ENCODE results near the gene JADE2.
A peak's percentile ranks its signal among the peaks of the same experiment; 100 is the strongest.

Gene JADE2

GRCh38 chr5:134545070-134545868 lies 19.8 kb downstream of the JADE2 start:
- no peaks in the 10 kb centered on the region for H3K27me3 ChIP-seq
- TF ChIP-seq CTCF (IDR thresholded peaks at IDR 0.05): no peak
- H3K9me3 ChIP-seq: no peaks in the 10 kb centered on the region
- H3K4me1 ChIP-seq (ENCODE audit: control insufficient read depth in 1 of 2, insufficient read depth in 1 of 2, low read depth in 1 of 2, low read length in 1 of 2): peaks cover 13 to 30% of the 10 kb centered on the region in 2 experiments
- peak overlapping the region; percentile 47 for H3K27ac ChIP-seq
- H3K36me3 ChIP-seq: peaks cover 18% of the 10 kb centered on the region
- H3K4me3 ChIP-seq (ENCODE audit: low read depth in 1 of 2, low read length in 1 of 2): no peak overlapping the region

GRCh38 chr5:134547066-134547465 lies 21.6 kb downstream of the JADE2 start:
- Histone ChIP-seq H3K27me3 (no peaks in the 10 kb centered on the region), H3K9me3 (no peaks in the 10 kb centered on the region), H3K4me1 (ENCODE audit: control insufficient read depth in 1 of 2, insufficient read depth in 1 of 2, low read depth in 1 of 2, low read length in 1 of 2) (peaks cover 13 to 30% of the 10 kb centered on the region in 2 experiments), H3K36me3 (peaks cover 14% of the 10 kb centered on the region), H3K27ac (no peak overlapping the region), H3K4me3 (ENCODE audit: low read depth in 1 of 2, low read length in 1 of 2) (no peak overlapping the region)
- no peak for TF ChIP-seq CTCF (IDR thresholded peaks at IDR 0.05)

GRCh38 chr5:134547579-134547978 lies 22.1 kb downstream of the JADE2 start:
- Histone ChIP-seq H3K27ac (no peak overlapping the region), H3K27me3 (no peaks in the 10 kb centered on the region), H3K4me1 (ENCODE audit: control insufficient read depth in 1 of 2, insufficient read depth in 1 of 2, low read depth in 1 of 2, low read length in 1 of 2) (peaks cover 13 to 30% of the 10 kb centered on the region in 2 experiments), H3K4me3 (ENCODE audit: low read depth in 1 of 2, low read length in 1 of 2) (no peak overlapping the region), H3K9me3 (no peaks in the 10 kb centered on the region), H3K36me3 (peaks cover 16% of the 10 kb centered on the region)
- TF ChIP-seq CTCF (IDR thresholded peaks at IDR 0.05): no peak

- Histone ChIP-seq H3K4me1 (ENCODE audit: control insufficient read depth in 1 of 2, insufficient read depth in 1 of 2, low read depth in 1 of 2, low read length in 1 of 2) (peaks cover 13 to 30% of the 10 kb centered on the region in 2 experiments), H3K36me3 (peaks cover 16% of the 10 kb centered on the region)
Measured at GRCh38 chr5:134547999-134548658, 22.7 kb downstream of the JADE2 start.

GRCh38 chr5:134549714-134550113 lies 24.2 kb downstream of the JADE2 start:
- peaks cover 6 to 16% of the 10 kb centered on the region in 2 experiments for H3K4me1 ChIP-seq (ENCODE audit: control insufficient read depth in 1 of 2, insufficient read depth in 1 of 2, low read depth in 1 of 2, low read length in 1 of 2)
- TF ChIP-seq CTCF (IDR thresholded peaks at IDR 0.05): no peak
- no peak overlapping the region for H3K4me3 ChIP-seq (ENCODE audit: low read depth in 1 of 2, low read length in 1 of 2)
- no peak overlapping the region for H3K27ac ChIP-seq
- H3K27me3 ChIP-seq: no peaks in the 10 kb centered on the region
- peaks cover 27% of the 10 kb centered on the region for H3K36me3 ChIP-seq
- H3K9me3 ChIP-seq: no peaks in the 10 kb centered on the region

More at GRCh38 chr5:134547999-134548658, 22.7 kb downstream of the JADE2 start:
- Histone ChIP-seq H3K27me3 (no peaks in the 10 kb centered on the region), H3K9me3 (no peaks in the 10 kb centered on the region), H3K27ac (no peak overlapping the region), H3K4me3 (ENCODE audit: low read depth in 1 of 2, low read length in 1 of 2) (no peak overlapping the region)
- TF ChIP-seq CTCF (IDR thresholded peaks at IDR 0.05): no peak

Data from neutrophil (primary cell).